HG02623 (cell line): ENCODE measurements around the gene PER1.

Experiments
- ATAC-seq: cut with Tn5 transposase; IDR thresholded peaks from one replicate; pipeline ENCODE4 v1.9.1; 2021; ENCODE audit warnings: moderate library complexity; ENCODE audit not compliant: unreplicated experiment

The PER1 gene

GRCh38 chr17:8142158-8142886 is 9.9 kb downstream of the PER1 start:
- ATAC-seq: no peak

- ATAC-seq: no peak
Observed at GRCh38 chr17:8141741-8142140, 10.5 kb downstream of the PER1 start.

GRCh38 chr17:8141045-8141444 is 11.2 kb downstream of the PER1 start:
- ATAC-seq: no peak

- ATAC-seq: no peak
Observed at GRCh38 chr17:8140065-8141029, 11.9 kb downstream of the PER1 start.

- ATAC-seq: peak; percentile 83
Observed at GRCh38 chr17:8138672-8139371, 13.4 kb downstream of the PER1 start.

GRCh38 chr17:8138374-8138671 is 13.9 kb downstream of the PER1 start:
- ATAC-seq: no peak

- no peak for ATAC-seq
Observed at GRCh38 chr17:8137645-8138373, 14.4 kb downstream of the PER1 start.

GRCh38 chr17:8133941-8134340 is 18.3 kb downstream of the PER1 start:
- ATAC-seq: no peak

- no peak for ATAC-seq
Observed at GRCh38 chr17:8133399-8133798, 18.8 kb downstream of the PER1 start.

- ATAC-seq: no peak
Observed at GRCh38 chr17:8131844-8132441, 20.3 kb downstream of the PER1 start.

- no peak for ATAC-seq
Observed at GRCh38 chr17:8128125-8128784, 23.9 kb downstream of the PER1 start.

- ATAC-seq: no peak
Observed at GRCh38 chr17:8126491-8127066, 25.6 kb downstream of the PER1 start.

GRCh38 chr17:8125947-8126490 is 26.2 kb downstream of the PER1 start:
- ATAC-seq: no peak

GRCh38 chr17:8125154-8125946 is 26.9 kb downstream of the PER1 start:
- no peak for ATAC-seq

- no peak for ATAC-seq
Observed at GRCh38 chr17:8124350-8125153, 27.7 kb downstream of the PER1 start.

GRCh38 chr17:8123695-8124349 is 28.4 kb downstream of the PER1 start, which contains the start of gene HES7:
Gene HES7 (minus strand): TSS chr17:8124106. CDS start chr17:8124084, 22 bp downstream.
- no peak for ATAC-seq
